Cardiac fibroblast (primary cell): ENCODE measurements around the gene DNTT.

Experiments
- DNase-seq, 2 donors: peaks; one replicate each; pipeline versions ENCODE4 v3.0.0 to v3.0.0-alpha.2; 2010; ENCODE audit warnings: low read depth in 2 of 2
- H3K4me3 ChIP-seq, 2 donors: replicated peaks in 1 of 2; 1 replicate in 1 of 2; 2 replicates in 1 of 2; pipeline ENCODE4 v1.5.1; 2011; ENCODE audit warnings: low read depth in 2 of 2, low read length in 2 of 2, mild to moderate bottlenecking in 2 of 2, moderate library complexity in 1 of 2
- CTCF ChIP-seq: IDR thresholded peaks from one replicate; pipeline ENCODE4 v1.5.1; 2011; ENCODE audit warnings: low read depth, mild to moderate bottlenecking, low read length, inconsistent platforms

Gene DNTT

GRCh38 chr10:96313344-96313743 lies 9.1 kb downstream of the DNTT start:
- DNase-seq = no peak
- H3K4me3 ChIP-seq = no peak overlapping the region
- TF ChIP-seq CTCF = no peak

- DNase-seq = no peak
- TF ChIP-seq CTCF = no peak
- H3K4me3 ChIP-seq = no peak overlapping the region
Measured at GRCh38 chr10:96317067-96317833, 13.0 kb downstream of the DNTT start.

- TF ChIP-seq CTCF = no peak
- H3K4me3 ChIP-seq = no peak overlapping the region
- DNase-seq = no peak
Measured at GRCh38 chr10:96319754-96320474, 15.7 kb downstream of the DNTT start.

GRCh38 chr10:96321822-96322221 lies 17.6 kb downstream of the DNTT start:
- H3K4me3 ChIP-seq = no peak overlapping the region
- TF ChIP-seq CTCF = no peak
- no peak for DNase-seq

GRCh38 chr10:96322275-96322674 lies 18.0 kb downstream of the DNTT start:
- no peak for DNase-seq
- no peak for TF ChIP-seq CTCF
- H3K4me3 ChIP-seq = no peak overlapping the region

GRCh38 chr10:96324447-96324846 lies 20.2 kb downstream of the DNTT start:
- H3K4me3 ChIP-seq = no peak overlapping the region
- TF ChIP-seq CTCF = no peak

More at GRCh38 chr10:96324447-96324846, 20.2 kb downstream of the DNTT start:
- DNase-seq = no peak
